Stimulated activated CD8-positive, alpha-beta memory T cell treated with anti-CD3 and anti-CD28 coated beads, Interleukin-12 subunit alpha, Interleukin-12 subunit beta, amount 100 ng/mL, for 24 hours (primary cell): ENCODE data around the gene PRIMPOL.

Experiments
- DNase-seq: peaks from one replicate; pipeline ENCODE4 v3.0.0-alpha.2; 2020; ENCODE audit errors: extremely low read depth

Gene PRIMPOL

GRCh38 chr4:184666670-184667069 lies 17.1 kb downstream of the PRIMPOL start:
- no peak for DNase-seq

- DNase-seq: no peak
These were observed 18.6 kb downstream of the PRIMPOL start for GRCh38 chr4:184668096-184668495.

DNA sequence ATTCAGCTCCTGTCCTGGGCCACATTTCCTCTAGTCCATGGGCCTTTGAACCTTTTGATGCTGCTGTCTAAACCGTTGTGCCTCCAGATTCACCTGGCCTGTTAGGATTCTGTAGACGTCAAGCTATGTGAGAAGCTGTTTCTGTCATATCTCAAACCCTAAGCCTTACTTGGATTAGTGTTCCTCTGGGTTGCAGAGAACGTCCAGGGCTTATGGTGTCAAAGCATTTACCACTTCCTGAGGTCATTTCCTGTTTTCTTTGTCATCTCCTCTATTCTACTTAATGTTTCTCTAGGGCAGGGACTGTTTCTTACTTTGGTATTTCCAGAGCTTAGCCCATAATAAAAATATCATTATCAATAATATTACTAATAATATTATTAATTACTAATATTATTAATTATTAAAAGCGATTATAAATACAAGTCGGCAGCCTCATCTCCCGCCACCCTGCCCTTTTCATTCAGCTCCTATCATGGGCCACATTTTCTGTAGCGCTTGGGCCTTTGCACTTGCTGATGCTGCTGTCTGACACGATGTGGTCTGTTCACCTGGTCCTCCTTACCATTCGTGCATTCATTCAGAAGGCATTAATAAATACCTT lies 19.1 kb downstream of the PRIMPOL start:
- DNase-seq: no peak

DNA sequence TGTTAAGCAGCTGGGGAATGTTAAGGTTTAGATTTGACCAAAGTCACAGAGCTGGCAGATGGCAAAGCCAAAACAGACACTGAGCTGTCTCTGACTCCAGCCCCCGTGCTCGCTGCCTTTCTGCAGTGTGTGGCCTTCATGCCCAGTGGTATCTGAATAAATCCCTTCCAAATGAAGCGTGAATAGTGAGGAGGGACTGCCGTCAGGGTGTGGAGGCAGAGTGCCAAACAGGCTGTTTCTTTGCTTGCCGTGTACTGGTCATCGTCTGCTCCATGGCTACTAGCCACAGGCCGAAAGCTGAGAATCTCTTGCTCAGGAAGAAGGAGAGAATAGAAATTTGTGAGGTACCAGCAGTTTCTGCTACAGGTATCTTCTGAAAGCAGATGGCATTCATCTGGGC lies 19.7 kb downstream of the PRIMPOL start:
- no peak for DNase-seq

GRCh38 chr4:184671101-184671500 lies 21.6 kb downstream of the PRIMPOL start:
- no peak for DNase-seq

DNA sequence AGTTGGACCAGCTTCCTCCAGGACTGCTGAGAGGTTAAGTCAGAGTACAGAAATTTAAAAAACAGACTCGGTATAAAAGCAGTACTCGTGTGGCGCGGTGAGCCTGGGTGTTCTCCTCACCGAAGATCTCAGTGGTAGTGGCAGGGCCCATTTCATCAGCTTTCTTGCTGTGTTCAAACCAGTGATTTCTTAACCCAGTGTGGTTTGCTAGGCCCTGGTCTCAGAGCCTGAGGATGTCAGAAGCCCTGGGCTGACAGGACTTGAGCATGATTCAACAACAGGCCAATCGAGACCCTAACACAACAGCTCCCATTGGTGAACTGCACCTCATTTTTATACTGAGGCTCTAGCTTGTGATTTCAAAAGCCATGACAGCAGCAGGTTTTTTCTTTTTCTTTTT lies 23.2 kb downstream of the PRIMPOL start:
- no peak for DNase-seq

- DNase-seq: no peak
These were observed 24.5 kb downstream of the PRIMPOL start for GRCh38 chr4:184674011-184674410.

GRCh38 chr4:184675018-184675417 lies 25.5 kb downstream of the PRIMPOL start:
- DNase-seq: no peak

DNA sequence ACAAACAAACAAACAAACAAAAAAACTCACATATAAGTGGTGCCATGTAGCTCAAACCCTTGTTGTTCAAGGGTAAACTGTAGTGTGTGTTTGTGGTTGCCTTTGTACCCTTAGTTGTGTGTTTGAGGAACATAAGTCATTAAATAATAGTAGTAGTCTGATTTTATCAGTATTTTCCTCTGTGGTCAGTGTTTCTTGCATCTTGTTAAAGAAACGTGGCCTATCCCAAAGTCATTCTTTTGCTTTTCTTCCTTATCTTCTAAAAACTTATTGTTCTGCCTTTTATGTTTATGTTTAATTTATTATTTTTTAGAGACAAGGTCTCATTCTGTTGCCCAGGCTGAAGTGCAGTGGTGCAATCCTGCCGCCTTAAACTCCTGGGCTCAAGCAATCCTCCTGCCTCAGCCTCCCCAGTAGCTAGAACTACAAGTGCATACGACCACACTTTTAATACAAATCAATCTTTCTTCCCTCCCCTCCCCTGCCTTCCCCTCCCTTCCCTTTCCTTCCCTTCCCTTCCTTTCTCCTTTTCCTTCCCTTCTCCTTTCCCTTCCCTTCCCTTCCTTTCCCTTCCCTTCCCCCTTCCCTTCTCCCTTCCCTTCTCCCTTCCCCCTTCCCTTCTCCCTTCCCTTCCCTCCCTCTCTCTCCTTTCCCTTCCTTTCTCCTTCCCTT lies 26.4 kb downstream of the PRIMPOL start:
- DNase-seq: no peak

- DNase-seq: no peak
These were observed 31.2 kb downstream of the PRIMPOL start for GRCh38 chr4:184680698-184681097.

DNA sequence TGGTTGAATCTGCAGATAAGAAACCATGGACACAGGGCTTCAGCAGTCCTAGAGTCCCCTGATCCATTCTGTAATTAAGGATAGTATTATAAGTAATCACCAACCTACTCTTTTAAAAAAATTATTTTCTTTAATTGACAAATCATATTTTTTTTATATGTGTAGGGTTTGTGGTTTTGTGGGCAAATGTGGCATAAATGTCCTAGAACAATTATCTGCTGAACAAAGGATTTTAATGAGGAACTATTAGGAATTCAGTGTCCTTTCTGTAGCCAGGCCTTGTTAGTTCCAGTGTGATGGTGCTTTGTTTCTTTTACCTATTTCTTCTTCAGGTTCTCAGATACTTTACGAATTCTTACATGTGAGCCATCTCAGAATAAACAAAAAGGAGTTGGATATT lies 32.4 kb downstream of the PRIMPOL start:
- DNase-seq: no peak

DNA sequence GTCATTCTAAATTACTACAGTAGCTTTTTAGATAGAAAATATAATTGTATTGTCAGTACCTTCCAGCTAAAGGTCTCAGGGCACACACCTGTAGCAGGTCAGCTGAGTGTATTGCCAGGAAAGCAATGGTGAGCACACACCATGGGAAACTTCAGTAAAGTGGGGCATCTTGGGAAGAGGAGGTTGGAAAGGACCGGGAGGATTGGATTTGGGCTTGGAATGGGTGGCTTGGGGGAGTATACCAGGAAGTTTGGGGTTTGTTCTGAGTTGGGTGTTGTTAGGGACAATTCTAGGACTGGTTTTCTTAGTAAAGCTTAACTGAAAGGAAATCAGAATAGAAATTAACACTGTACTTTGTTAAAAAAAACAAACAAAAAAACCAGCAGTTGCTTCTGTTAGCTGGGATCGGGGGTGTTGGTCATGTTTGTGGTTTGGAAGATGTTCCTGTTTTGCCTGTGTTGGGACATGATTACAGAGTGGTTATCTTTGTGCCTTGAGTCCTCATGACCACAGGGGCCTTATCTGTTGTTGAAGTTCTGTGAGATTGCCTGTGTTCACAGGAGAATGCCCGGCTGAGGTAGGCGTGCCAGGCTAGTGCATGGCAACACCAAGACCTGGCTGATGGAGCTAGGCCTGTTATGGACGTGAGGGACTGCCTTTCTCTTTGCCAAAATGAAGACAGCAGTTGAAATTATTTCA lies 35.1 kb downstream of the PRIMPOL start:
- DNase-seq: no peak

GRCh38 chr4:184688005-184688404 lies 38.5 kb downstream of the PRIMPOL start:
- DNase-seq: no peak

GRCh38 chr4:184688447-184688846 lies 38.9 kb downstream of the PRIMPOL start:
- DNase-seq: no peak

DNA sequence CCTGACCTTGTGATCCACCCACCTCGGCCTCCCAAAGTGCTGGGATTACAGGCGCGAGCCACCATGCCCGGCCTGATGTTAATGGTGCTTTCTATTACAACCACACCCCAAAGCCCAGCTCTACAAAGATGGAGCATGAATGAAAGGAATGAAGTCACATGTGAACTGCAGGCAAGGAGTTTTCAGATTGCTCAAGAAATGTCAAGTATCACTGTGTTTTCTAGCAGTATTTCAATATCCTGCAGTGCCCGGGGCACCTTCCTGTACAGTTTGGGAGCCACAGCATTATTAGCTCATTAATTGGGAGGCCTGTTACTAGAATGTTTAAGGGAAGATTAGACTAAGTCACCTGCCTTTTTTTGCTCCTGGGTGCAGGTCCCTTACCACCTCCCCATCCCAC lies 40.1 kb downstream of the PRIMPOL start:
- no peak for DNase-seq

DNA sequence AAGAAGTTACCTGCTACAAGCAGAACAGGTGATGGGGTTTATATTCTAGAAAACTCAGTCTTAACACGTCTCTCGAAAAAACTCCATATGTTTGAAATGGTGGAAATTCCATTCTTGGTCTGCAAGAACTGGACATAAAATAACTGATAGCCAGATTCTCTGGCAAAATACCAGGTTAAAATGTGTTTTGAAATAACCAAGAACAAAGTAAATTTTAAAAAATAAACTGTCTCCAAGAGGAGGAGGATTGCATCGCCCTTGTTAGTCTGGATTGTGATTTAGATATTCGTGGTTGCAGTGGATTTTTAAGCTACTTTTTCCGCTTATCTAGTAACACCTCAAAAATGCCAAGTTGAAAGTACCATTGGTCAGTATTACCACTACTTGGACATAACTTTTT lies 43.5 kb downstream of the PRIMPOL start:
- no peak for DNase-seq

DNA sequence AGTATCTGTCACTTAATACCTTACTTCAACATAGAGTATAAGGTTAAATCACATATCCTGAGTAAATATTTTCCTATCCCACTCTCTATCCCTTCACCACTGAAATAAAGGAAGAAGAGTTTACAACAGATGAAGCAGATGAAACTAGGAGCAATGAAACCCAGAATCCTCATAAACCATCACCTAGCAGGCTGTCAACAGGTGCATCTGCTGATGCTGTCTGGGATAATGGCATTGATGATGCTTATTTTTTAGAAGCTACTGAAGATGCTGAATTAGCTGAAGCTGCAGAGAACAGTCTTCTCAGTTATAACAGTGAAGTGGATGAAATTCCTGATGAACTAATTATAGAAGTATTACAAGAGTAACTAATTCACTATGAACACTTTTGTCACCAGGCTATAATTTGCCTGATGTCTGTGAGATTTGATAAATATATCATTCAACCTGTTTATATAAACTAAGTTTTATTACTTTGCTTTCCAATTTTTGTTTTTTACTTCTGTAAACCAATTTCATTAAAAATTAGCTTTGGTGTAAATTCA lies 44.9 kb downstream of the PRIMPOL start:
- DNase-seq: no peak

DNA sequence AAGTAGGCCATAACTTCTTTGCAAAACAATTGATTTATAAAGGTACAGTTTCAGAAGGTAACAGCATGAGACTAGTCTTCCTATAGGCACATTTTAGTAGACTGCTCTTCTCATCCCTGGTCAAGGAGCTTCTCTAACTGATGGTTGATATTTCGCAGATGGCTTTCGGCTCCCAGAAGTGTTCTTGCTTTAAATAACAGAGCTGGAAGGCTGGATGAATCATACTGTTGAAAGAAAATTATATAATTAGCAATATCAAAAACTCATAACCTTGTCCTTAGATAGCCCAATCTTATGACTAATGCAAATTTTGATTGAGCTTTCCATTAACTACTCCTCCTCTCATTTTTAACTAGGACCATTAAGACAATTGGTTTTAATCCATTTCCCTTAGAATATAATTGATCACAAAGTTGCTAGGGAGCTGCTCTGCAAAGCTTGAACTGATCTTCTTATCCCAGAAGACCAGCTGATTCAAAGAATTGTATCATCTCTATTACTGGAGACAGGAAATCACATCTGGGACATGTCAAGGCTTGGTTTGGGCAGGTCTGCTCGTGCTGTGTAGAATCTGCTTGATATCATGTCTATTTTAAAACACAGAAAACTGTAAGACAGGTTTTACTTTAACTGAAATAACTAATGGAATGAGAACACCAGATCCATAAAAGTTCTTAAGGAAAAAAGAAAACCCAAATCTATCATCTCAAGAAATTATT lies 45.8 kb downstream of the PRIMPOL start:
- no peak for DNase-seq

DNA sequence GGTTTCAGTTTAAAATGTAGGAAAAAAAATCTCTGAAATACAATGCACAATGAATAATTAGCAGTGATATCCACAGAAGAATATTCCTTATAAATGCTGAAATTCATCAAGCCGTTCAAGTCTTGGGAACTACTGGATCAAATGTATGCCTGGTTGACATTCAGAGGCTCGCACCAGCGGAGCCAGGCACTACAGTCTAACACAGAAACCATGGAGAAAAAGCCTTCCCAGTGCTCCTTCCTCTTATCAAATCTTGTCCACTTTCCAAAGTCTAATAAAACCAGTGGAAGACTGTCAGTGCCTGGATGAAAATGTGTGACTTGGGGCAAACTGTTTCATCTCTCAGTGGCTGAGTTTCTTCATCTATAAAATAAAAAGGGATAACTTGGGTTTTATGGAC lies 48.4 kb downstream of the PRIMPOL start:
- DNase-seq: no peak

DNA sequence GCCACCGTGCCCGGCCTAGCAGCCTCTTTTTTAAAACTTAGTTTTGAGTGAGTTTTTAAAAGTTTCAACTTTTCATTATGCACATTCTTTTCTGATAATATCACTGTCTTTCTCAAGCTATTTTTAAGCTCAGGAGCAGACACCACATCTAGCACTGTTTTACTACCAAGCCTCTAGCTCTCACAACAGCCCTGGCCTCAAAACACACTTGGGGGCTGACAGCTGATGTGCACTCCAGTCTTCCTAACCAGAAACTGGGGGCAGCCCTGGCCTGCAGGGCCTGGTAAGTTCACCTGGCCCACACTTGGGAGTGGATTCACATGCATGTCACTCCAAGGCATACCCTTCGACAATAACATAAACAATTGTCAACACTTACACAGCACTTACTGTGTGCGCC lies 50.4 kb downstream of the PRIMPOL start:
- DNase-seq: no peak

DNA sequence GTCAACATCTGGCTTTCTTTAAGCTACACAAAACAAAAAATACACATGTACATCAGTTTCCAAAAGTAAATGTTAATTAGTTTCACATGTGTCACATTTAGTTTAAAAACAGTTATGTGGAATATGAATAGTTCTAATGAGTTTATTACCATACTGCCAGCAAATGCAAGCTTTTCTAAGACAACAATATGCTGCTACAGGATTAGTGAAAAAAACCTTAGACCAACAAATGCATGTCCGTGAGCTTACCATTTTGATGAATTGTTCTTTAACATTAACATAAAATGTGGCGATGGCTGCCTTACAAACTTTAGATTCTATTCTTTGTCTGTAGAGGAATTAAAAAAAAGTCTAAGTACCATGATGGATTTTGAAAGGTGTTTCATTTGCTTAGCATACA lies 52.6 kb downstream of the PRIMPOL start:
- no peak for DNase-seq

- DNase-seq: no peak
These were observed 56.2 kb downstream of the PRIMPOL start for GRCh38 chr4:184705692-184706091.
